Dendritic cell treated with granulocyte-macrophage colony-stimulating factor and Interleukin-4, amounts not matched to agents 40 ng/mL and 50 ng/mL, for 4 days (primary cell): Measurements from ENCODE around the gene ZNF716.
"Not testable (repeated sequence)": the region's sequence is repeated elsewhere in the genome, so short reads cannot be mapped to it uniquely, and the experiment has no call there.

Experiments used
- H3K27ac Mint-ChIP-seq: one replicate; pipeline ENCODE4 v1.8.0; 2022; ENCODE audit warnings: mild to moderate bottlenecking, mixed read lengths
- H3K27me3 Mint-ChIP-seq: one replicate; pipeline ENCODE4 v1.8.0; 2022; ENCODE audit warnings: mild to moderate bottlenecking, mixed read lengths
- H3K36me3 Mint-ChIP-seq: one replicate; pipeline ENCODE4 v1.8.0; 2022; ENCODE audit warnings: low read depth, mixed read lengths
- H3K4me1 Mint-ChIP-seq: one replicate; pipeline ENCODE4 v1.8.0; 2022; ENCODE audit warnings: low read depth, mixed read lengths
- H3K4me3 Mint-ChIP-seq: one replicate; pipeline ENCODE4 v1.8.0; 2022; ENCODE audit warnings: mild to moderate bottlenecking, moderate library complexity, mixed read lengths
- H3K9me3 Mint-ChIP-seq: one replicate; pipeline ENCODE4 v1.8.0; 2022; ENCODE audit warnings: mixed read lengths
- intact Hi-C: fragments of 100-400 bp; cut with micrococcal nuclease; formaldehyde crosslinking; loops from one replicate; pipeline ENCODE4 v1.15.0; 2022

Gene ZNF716

DNA sequence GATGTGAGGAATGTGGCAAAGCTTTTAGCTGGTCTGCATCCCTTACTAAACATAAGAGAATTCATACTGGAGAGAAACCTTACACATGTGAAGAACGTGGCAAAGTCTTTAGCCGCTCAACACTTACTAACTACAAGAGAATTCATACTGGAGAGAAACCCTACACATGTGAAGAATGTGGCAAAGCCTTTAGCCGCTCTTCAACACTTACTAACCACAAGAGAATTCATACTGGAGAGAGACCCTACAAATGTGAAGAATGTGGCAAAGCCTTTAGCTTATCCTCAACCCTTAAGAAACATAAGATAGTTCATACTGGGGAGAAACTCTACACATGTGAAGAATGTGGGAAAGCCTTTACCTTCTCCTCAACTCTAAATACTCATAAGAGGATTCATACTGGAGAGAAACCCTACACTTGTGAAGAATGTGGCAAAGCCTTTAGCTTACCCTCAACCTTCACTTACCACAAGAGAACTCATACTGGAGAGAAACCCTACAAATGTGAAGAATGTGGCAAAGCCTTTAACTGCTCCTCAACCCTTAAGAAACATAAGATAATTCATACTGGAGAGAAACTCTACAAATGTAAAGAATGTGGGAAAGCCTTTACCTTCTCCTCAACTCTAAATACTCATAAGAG lies 19.3 kb downstream of the ZNF716 start:
- intact Hi-C loops, H3K4me1 Mint-ChIP-seq, H3K27me3 Mint-ChIP-seq, H3K27ac Mint-ChIP-seq, H3K36me3 Mint-ChIP-seq, H3K4me3 Mint-ChIP-seq: not testable (repeated sequence)
- H3K9me3 Mint-ChIP-seq: peaks cover 66% of the 10 kb centered on the region

DNA sequence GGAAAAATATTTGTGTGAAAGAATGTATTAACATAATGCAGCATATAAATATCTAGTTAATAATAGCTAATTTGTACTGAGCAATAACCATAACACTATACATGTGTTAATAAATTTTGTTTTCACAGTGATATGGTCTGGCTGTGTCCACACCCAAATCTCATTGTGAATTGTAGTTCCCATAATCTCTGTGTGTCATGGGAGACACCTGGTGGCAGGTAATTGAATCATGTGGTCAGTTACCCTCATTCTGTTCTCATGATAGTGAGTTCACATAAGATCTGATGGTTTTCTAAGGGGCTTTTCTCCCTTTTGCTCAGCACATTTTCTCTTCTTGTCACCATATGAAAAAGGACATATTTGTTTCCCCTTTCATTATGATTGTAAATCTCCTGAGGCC lies 30.3 kb downstream of the ZNF716 start:
- H3K4me1 Mint-ChIP-seq, H3K9me3 Mint-ChIP-seq, H3K27ac Mint-ChIP-seq, H3K4me3 Mint-ChIP-seq, H3K36me3 Mint-ChIP-seq, intact Hi-C loops, H3K27me3 Mint-ChIP-seq: not testable (repeated sequence)

DNA sequence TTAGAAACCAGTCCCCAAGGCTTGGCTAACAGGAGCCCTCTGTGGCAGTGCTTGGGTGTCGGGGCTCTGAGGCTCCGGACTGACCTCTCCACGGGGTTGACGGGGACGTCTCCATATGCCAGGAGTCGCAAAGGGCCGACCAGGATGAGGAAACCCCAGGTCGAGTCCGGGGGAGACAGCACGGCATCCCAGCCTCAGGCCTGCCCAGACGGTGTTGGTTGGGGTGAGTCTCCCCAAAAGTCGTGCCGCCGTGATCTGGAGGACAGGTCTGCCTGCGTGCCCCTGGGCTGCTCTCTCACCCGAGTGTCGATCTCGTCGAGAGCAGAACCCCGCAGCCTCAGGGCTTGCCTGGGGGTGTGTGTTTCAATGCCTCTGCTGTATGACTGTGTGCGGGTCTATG lies 35.0 kb downstream of the ZNF716 start:
- H3K27me3 Mint-ChIP-seq, H3K36me3 Mint-ChIP-seq, H3K27ac Mint-ChIP-seq, H3K9me3 Mint-ChIP-seq, intact Hi-C loops, H3K4me3 Mint-ChIP-seq, H3K4me1 Mint-ChIP-seq: not testable (repeated sequence)

DNA sequence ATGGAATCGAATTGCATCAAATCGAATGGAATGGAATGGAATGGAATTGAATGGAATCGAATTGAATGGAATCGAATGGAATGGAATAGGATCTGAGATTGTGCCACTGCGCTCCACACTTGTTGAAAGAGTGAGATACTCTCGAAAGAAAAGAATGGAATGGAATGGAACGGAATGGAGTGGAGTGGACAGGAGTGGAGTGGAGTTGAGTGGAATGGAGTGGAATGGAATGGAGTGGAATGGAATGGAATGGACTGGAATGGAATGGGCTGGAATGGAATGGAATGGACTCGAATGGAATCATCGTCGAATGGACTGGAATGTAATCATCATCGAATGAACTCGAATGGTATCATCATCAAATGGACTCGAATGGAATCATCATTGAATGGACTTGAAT lies 38.0 kb downstream of the ZNF716 start:
- Mint-ChIP-seq H3K27me3 (no peaks in the 10 kb centered on the region), H3K36me3 (no peaks in the 10 kb centered on the region), H3K27ac (no peak overlapping the region), H3K9me3 (no peaks in the 10 kb centered on the region), H3K4me1 (no peaks in the 10 kb centered on the region), H3K4me3 (no peak overlapping the region)
- intact Hi-C loops: no loop called here

DNA sequence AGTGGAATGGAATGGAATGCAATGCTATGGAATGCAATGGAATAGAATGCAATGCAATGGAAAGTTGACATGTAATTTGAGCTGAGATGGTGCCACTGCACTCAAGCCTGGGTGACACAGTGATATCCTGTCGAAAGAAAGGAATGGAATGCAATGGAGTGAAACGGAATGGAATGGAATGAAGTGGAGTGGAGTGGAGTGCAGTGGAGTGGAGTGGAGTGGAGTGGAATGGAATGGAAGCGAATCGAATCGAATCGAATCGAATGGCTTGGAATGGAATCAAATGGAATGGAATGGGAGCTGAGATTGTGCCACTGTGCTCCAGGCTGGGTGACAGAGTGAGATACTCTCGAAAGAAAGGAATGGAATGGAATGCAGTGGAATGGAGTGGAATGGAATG lies 45.1 kb downstream of the ZNF716 start:
- intact Hi-C loops, H3K9me3 Mint-ChIP-seq: not testable (repeated sequence)

DNA sequence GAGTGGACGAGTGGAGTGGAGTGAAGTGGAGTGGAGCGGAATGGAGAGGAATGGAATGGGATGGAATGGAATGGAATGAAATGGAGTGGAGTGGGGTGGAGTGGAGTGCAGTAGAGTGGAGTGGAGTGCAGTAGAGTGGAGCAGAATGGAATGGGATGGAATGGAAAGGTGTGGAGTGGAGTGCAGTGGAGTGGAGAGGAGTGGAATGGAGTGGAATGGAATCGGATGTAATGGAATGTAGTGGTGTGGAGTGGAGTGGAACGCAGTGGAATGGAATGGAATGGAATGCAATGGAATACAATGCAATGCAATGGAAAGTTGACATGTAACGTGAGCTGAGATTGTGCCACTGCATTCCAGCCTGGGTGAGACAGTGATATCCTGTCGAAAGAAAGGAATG lies 46.4 kb downstream of the ZNF716 start:
- Mint-ChIP-seq H3K4me3 (no peak overlapping the region), H3K4me1 (no peaks in the 10 kb centered on the region), H3K27me3 (no peaks in the 10 kb centered on the region), H3K9me3 (peaks cover 4% of the 10 kb centered on the region), H3K27ac (no peak overlapping the region), H3K36me3 (no peaks in the 10 kb centered on the region)
- intact Hi-C loops: no loop called here

More for the DNA sequence above, 45.1 kb downstream of the ZNF716 start:
- not testable (repeated sequence) for H3K36me3 Mint-ChIP-seq, H3K4me3 Mint-ChIP-seq, H3K27ac Mint-ChIP-seq, H3K27me3 Mint-ChIP-seq, H3K4me1 Mint-ChIP-seq

DNA sequence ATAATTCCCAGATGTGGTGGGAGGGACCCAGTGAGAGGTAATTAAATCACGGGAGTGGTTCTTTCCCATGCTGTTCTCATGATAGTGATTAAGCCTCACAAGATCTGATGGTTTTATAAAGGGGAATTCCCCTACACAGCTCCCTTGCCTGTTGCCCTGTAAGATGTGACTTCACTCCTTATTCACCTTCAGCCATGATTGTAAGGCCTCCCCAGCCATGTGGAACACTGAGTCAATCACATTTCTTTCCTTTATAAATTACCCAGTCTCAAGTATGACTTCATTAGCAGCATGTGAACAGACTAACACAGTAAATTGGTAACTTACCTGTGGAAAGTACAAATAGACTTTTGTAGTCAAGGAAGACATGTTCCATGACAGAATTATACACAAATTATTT lies 55.2 kb downstream of the ZNF716 start:
- H3K27me3 Mint-ChIP-seq: no peaks in the 10 kb centered on the region
- H3K4me1 Mint-ChIP-seq: no peaks in the 10 kb centered on the region
- peaks cover 57% of the 10 kb centered on the region for H3K9me3 Mint-ChIP-seq
- no peaks in the 10 kb centered on the region for H3K36me3 Mint-ChIP-seq
- intact Hi-C loops: no loop called here
- H3K27ac Mint-ChIP-seq: no peak overlapping the region
- no peak overlapping the region for H3K4me3 Mint-ChIP-seq
